ENCODE results near the gene NOTCH3.

Gene NOTCH3

GRCh38 chr19:15197942-15198341 lies 2.9 kb downstream of the NOTCH3 start:
- no peak for FAIRE-seq
- TF ChIP-seq POLR2A (IDR thresholded peaks at IDR 0.05; ENCODE audit: low read depth, low read length) (no peak), SPI1 (IDR thresholded peaks at IDR 0.05; ENCODE audit: low read depth, low read length) (no peak), POU2F2 (IDR thresholded peaks at IDR 0.05; ENCODE audit: low read depth, low read length) (no peak), PAX5 (IDR thresholded peaks at IDR 0.05; ENCODE audit: insufficient read depth, low read length, severe bottlenecking) (no peak), TAF1 (IDR thresholded peaks at IDR 0.05; ENCODE audit: low read depth, low read length) (no peak), POLR2AphosphoS5 (IDR thresholded peaks at IDR 0.05; ENCODE audit: low read depth, low read length) (no peak)
- no peak for DNase-seq (ENCODE audit: insufficient read length, low spot score)

- FAIRE-seq (no peak), DNase-seq (ENCODE audit: insufficient read length, low spot score) (no peak)
- no peak for TF ChIP-seq POLR2AphosphoS5 (IDR thresholded peaks at IDR 0.05; ENCODE audit: low read depth, low read length)
- TF ChIP-seq SPI1 (IDR thresholded peaks at IDR 0.05; ENCODE audit: low read depth, low read length): no peak
- TF ChIP-seq TAF1 (IDR thresholded peaks at IDR 0.05; ENCODE audit: low read depth, low read length): no peak
- TF ChIP-seq POLR2A (IDR thresholded peaks at IDR 0.05; ENCODE audit: low read depth, low read length): no peak
Measured at GRCh38 chr19:15197275-15197941, 3.4 kb downstream of the NOTCH3 start.

GRCh38 chr19:15196360-15197005 lies 4.3 kb downstream of the NOTCH3 start:
- no peak for FAIRE-seq
- DNase-seq (ENCODE audit: insufficient read length, low spot score): no peak
- TF ChIP-seq POU2F2 (IDR thresholded peaks at IDR 0.05; ENCODE audit: low read depth, low read length): no peak
- no peak for TF ChIP-seq SPI1 (IDR thresholded peaks at IDR 0.05; ENCODE audit: low read depth, low read length)
- TF ChIP-seq POLR2A (IDR thresholded peaks at IDR 0.05; ENCODE audit: low read depth, low read length): no peak
- TF ChIP-seq TAF1 (IDR thresholded peaks at IDR 0.05; ENCODE audit: low read depth, low read length): no peak
- TF ChIP-seq POLR2AphosphoS5 (IDR thresholded peaks at IDR 0.05; ENCODE audit: low read depth, low read length): no peak
- no peak for TF ChIP-seq PAX5 (IDR thresholded peaks at IDR 0.05; ENCODE audit: insufficient read depth, low read length, severe bottlenecking)

GRCh38 chr19:15195371-15196334 lies 5.1 kb downstream of the NOTCH3 start:
- no peak for DNase-seq (ENCODE audit: insufficient read length, low spot score)
- TF ChIP-seq POLR2A (IDR thresholded peaks at IDR 0.05; ENCODE audit: low read depth, low read length) (no peak), TAF1 (IDR thresholded peaks at IDR 0.05; ENCODE audit: low read depth, low read length) (no peak), SPI1 (IDR thresholded peaks at IDR 0.05; ENCODE audit: low read depth, low read length) (no peak), POLR2AphosphoS5 (IDR thresholded peaks at IDR 0.05; ENCODE audit: low read depth, low read length) (no peak), PAX5 (IDR thresholded peaks at IDR 0.05; ENCODE audit: insufficient read depth, low read length, severe bottlenecking) (no peak), POU2F2 (IDR thresholded peaks at IDR 0.05; ENCODE audit: low read depth, low read length) (no peak)
- FAIRE-seq: no peak

- no peak for TF ChIP-seq SPI1 (IDR thresholded peaks at IDR 0.05; ENCODE audit: low read depth, low read length)
- TF ChIP-seq POLR2AphosphoS5 (IDR thresholded peaks at IDR 0.05; ENCODE audit: low read depth, low read length): no peak
- no peak for DNase-seq (ENCODE audit: insufficient read length, low spot score)
- FAIRE-seq: no peak
Measured at GRCh38 chr19:15194938-15195337, 5.9 kb downstream of the NOTCH3 start.

- TF ChIP-seq TAF1 (IDR thresholded peaks at IDR 0.05; ENCODE audit: low read depth, low read length) (no peak), SPI1 (IDR thresholded peaks at IDR 0.05; ENCODE audit: low read depth, low read length) (no peak), POLR2AphosphoS5 (IDR thresholded peaks at IDR 0.05; ENCODE audit: low read depth, low read length) (no peak), POU2F2 (IDR thresholded peaks at IDR 0.05; ENCODE audit: low read depth, low read length) (no peak), POLR2A (IDR thresholded peaks at IDR 0.05; ENCODE audit: low read depth, low read length) (no peak), PAX5 (IDR thresholded peaks at IDR 0.05; ENCODE audit: insufficient read depth, low read length, severe bottlenecking) (no peak)
- no peak for DNase-seq (ENCODE audit: insufficient read length, low spot score)
- no peak for FAIRE-seq
Measured at GRCh38 chr19:15191982-15192381, 8.8 kb downstream of the NOTCH3 start.

GRCh38 chr19:15191514-15191913 lies 9.3 kb downstream of the NOTCH3 start:
- TF ChIP-seq TAF1 (IDR thresholded peaks at IDR 0.05; ENCODE audit: low read depth, low read length): no peak
- TF ChIP-seq PAX5 (IDR thresholded peaks at IDR 0.05; ENCODE audit: insufficient read depth, low read length, severe bottlenecking): no peak
- TF ChIP-seq POLR2A (IDR thresholded peaks at IDR 0.05; ENCODE audit: low read depth, low read length): no peak
- no peak for TF ChIP-seq POLR2AphosphoS5 (IDR thresholded peaks at IDR 0.05; ENCODE audit: low read depth, low read length)
- no peak for TF ChIP-seq SPI1 (IDR thresholded peaks at IDR 0.05; ENCODE audit: low read depth, low read length)
- no peak for TF ChIP-seq POU2F2 (IDR thresholded peaks at IDR 0.05; ENCODE audit: low read depth, low read length)
- no peak for FAIRE-seq
- DNase-seq (ENCODE audit: insufficient read length, low spot score): no peak

- DNase-seq (ENCODE audit: insufficient read length, low spot score): no peak
- TF ChIP-seq POU2F2 (IDR thresholded peaks at IDR 0.05; ENCODE audit: low read depth, low read length) (no peak), TAF1 (IDR thresholded peaks at IDR 0.05; ENCODE audit: low read depth, low read length) (no peak), PAX5 (IDR thresholded peaks at IDR 0.05; ENCODE audit: insufficient read depth, low read length, severe bottlenecking) (no peak), POLR2A (IDR thresholded peaks at IDR 0.05; ENCODE audit: low read depth, low read length) (no peak), SPI1 (IDR thresholded peaks at IDR 0.05; ENCODE audit: low read depth, low read length) (no peak), POLR2AphosphoS5 (IDR thresholded peaks at IDR 0.05; ENCODE audit: low read depth, low read length) (no peak)
- no peak for FAIRE-seq
Measured at GRCh38 chr19:15188851-15189250, 11.9 kb downstream of the NOTCH3 start.

Data from GM12891 (cell line).